ENCODE measurements around the gene UBB.
A peak's percentile ranks its signal among the peaks of the same experiment; 100 is the strongest.

The UBB gene
- total RNA-seq: 332 to 907 reads per million in 2 experiments

GRCh38 chr17:16380640-16381495 is at the start of gene UBB:
UBB (plus strand) TSS chr17:16381091; CDS start chr17:16381908, 817 bp downstream.
- peak; percentile 93 for DNase-seq (ENCODE audit: low read depth)

GRCh38 chr17:16338391-16338790 is 42.5 kb upstream of the UBB start:
- DNase-seq (ENCODE audit: low read depth): no peak

GRCh38 chr17:16339402-16339801 is 41.5 kb upstream of the UBB start:
- DNase-seq (ENCODE audit: low read depth): no peak

- DNase-seq (ENCODE audit: low read depth): no peak
Measured at GRCh38 chr17:16339959-16340358, 40.9 kb upstream of the UBB start.

- no peak for DNase-seq (ENCODE audit: low read depth)
Measured at GRCh38 chr17:16342979-16343378, 37.9 kb upstream of the UBB start.

GRCh38 chr17:16343569-16343968 is 37.3 kb upstream of the UBB start:
- no peak for DNase-seq (ENCODE audit: low read depth)

- DNase-seq (ENCODE audit: low read depth): no peak
Measured at GRCh38 chr17:16345565-16345964, 35.3 kb upstream of the UBB start.

GRCh38 chr17:16346721-16347271 is 34.1 kb upstream of the UBB start:
- DNase-seq (ENCODE audit: low read depth): no peak

GRCh38 chr17:16348586-16348985 is 32.3 kb upstream of the UBB start:
- DNase-seq (ENCODE audit: low read depth): no peak

- no peak for DNase-seq (ENCODE audit: low read depth)
Measured at GRCh38 chr17:16349431-16349830, 31.5 kb upstream of the UBB start.

- DNase-seq (ENCODE audit: low read depth): no peak
Measured at GRCh38 chr17:16351831-16352230, 29.1 kb upstream of the UBB start.

GRCh38 chr17:16352303-16352666 is 28.6 kb upstream of the UBB start:
- no peak for DNase-seq (ENCODE audit: low read depth)

GRCh38 chr17:16352667-16353316 is 28.1 kb upstream of the UBB start:
- peak; percentile 4 for DNase-seq (ENCODE audit: low read depth)

- peak; percentile 53 for DNase-seq (ENCODE audit: low read depth)
Measured at GRCh38 chr17:16353317-16354174, 27.3 kb upstream of the UBB start, which contains the start of gene CENPV. CENPV (minus strand) TSS chr17:16353469; CDS start chr17:16353436, 33 bp downstream.

- no peak for DNase-seq (ENCODE audit: low read depth)
Measured at GRCh38 chr17:16354585-16354984, 26.3 kb upstream of the UBB start.

- no peak for DNase-seq (ENCODE audit: low read depth)
Measured at GRCh38 chr17:16358394-16358793, 22.5 kb upstream of the UBB start.

- DNase-seq (ENCODE audit: low read depth): no peak
Measured at GRCh38 chr17:16361874-16362273, 19.0 kb upstream of the UBB start.

- peak; percentile 57 for DNase-seq (ENCODE audit: low read depth)
Measured at GRCh38 chr17:16363749-16364536, 16.9 kb upstream of the UBB start.

- DNase-seq (ENCODE audit: low read depth): no peak
Measured at GRCh38 chr17:16364625-16365024, 16.3 kb upstream of the UBB start.

GRCh38 chr17:16371742-16372141 is 9.1 kb upstream of the UBB start:
- no peak for DNase-seq (ENCODE audit: low read depth)

Data from T follicular helper cell (primary cell).